Stomach (tissue), 9 donors: ENCODE measurements around the gene ANKHD1. TPM values are rescaled to one million over a fixed set of nuclear protein-coding genes. Genes with fewer than 3 reads are reported as not detected.

ENCODE experiments used
- DNase-seq, 2 donors: peaks; one replicate each; pipeline versions ENCODE4 v3.0.0 to v3.0.0-alpha.2; 2013 to 2019
- H3K27ac ChIP-seq, 5 donors: fragments of 200-600 bp in 4 of 5; sonication (generic) in 4 of 5; one replicate each; pipeline ENCODE4 v1.5.1; 2013 to 2019; ENCODE audit warnings: mild to moderate bottlenecking in 1 of 5, moderate library complexity in 1 of 5
- H3K27me3 ChIP-seq, 3 donors: fragments of 200-600 bp; sonication (generic); one replicate each; pipeline ENCODE4 v1.5.1; 2017 to 2019; ENCODE audit warnings: mixed run types in 1 of 3
- H3K36me3 ChIP-seq, 4 donors: fragments of 200-600 bp; sonication (generic); 1 replicate in 3 of 4; 2 replicates in 1 of 4; pipeline ENCODE4 v1.5.1; 2016 to 2019
- H3K4me1 ChIP-seq, 4 donors: fragments of 200-600 bp; sonication (generic); one replicate each; pipeline ENCODE4 v1.5.1; 2016 to 2019
- H3K4me3 ChIP-seq, 4 donors: fragments of 200-600 bp; sonication (generic) in 3 of 4; one replicate each; pipeline ENCODE4 v1.5.1; 2016 to 2019; ENCODE audit warnings: mild to moderate bottlenecking in 1 of 4
- H3K9me3 ChIP-seq, 4 donors: fragments of 200-600 bp; sonication (generic); one replicate each; pipeline ENCODE4 v1.5.1; 2016 to 2019
- CTCF ChIP-seq, 7 experiments: fragments of 450-650 bp in 4 of 7; fragments of 200-600 bp in 3 of 7; sonication (generic) in 3 of 7; IDR thresholded peaks; one replicate each; pipeline ENCODE4 v1.5.1; 2016 to 2019; ENCODE audit warnings: antibody characterized with exemption in 7 of 7, control low read depth in 2 of 7, mild to moderate bottlenecking in 1 of 7
- EP300 ChIP-seq: sonication (generic); formaldehyde crosslinking; IDR thresholded peaks from one replicate; pipeline ENCODE4 v1.6.1; 2017; ENCODE audit warnings: antibody characterized with exemption
- POLR2A ChIP-seq, 4 donors: fragments of 450-650 bp; IDR thresholded peaks; one replicate each; pipeline ENCODE4 v1.6.1; 2016; ENCODE audit warnings: antibody characterized with exemption in 4 of 4, control low read depth in 2 of 4, mild to moderate bottlenecking in 1 of 4, moderate library complexity in 1 of 4
- POLR2AphosphoS5 ChIP-seq, 3 donors: sonication (generic); formaldehyde crosslinking; IDR thresholded peaks; one replicate each; pipeline ENCODE4 v1.6.1; 2016; ENCODE audit warnings: antibody characterized with exemption in 3 of 3
- WGBS, 5 donors: extraction: QIAGEN DNeasy Blood & Tissue Kit in 3 of 5; methylation state at CpG; one replicate each; pipeline versions ENCODE4 v1.1.5 to v1.1.7; 2013 to 2018; 5-methylcytosine and 5-hydroxymethylcytosine counted together
- intact Hi-C: fragments of 100-400 bp; cut with DNase I; formaldehyde crosslinking; loops from one replicate; pipeline ENCODE4 v1.15.1; 2023; ENCODE audit warnings: low total_unique reads
- polyA plus RNA-seq, 3 donors: library from polyadenylated mRNA; stranded (reverse); fragments of 200-250 nt; gene quantifications; one replicate each; pipeline ENCODE4 v1.2.3, GENCODE V29; 2013
- total RNA-seq, 5 donors: library from RNA; depleted of rRNA; stranded (reverse); fragments of >200 nt; gene quantifications; one replicate each; pipeline versions ENCODE4 v1.1.0 to v1.2.3, GENCODE V29; 2014 to 2016
- donor health status: healthy with polysubstance abuse.
- donor health status: Bipolar disorder and iron deficiency.
- donor health status: healthy.

The ANKHD1 gene
- total and polyA plus RNA-seq, 8 donors, result 22.0 to 249 (median 120) TPM

DNA sequence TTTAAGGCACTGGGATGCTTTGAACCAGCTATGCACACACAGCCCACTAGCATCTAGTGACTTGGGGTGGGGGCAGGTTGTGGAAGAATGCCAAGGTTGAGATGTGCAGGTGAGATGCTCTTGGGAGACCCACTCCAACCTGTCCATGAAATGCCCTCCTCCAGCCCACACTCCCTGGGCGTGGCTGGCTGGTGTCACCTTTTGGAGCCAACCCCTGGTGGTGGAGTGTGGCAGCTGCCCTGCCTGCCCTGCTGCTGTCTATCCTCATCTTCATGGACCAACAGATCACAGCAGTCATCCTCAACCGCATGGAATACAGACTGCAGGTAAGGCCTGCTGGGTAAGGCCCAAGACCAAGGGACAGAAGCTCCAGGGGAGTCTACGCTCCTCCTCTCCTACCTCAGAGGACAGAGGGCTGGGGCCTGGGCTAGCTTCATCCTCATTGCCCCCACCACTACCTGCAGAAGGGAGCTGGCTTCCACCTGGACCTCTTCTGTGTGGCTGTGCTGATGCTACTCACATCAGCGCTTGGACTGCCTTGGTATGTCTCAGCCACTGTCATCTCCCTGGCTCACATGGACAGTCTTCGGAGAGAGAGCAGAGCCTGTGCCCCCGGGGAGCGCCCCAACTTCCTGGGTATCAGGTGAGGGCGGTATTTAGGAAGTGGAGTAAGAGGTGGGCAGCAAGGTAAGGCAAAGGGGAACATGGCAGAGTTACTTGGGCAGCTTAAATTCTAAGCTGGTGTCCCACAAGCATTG lies 34.2 kb upstream of the ANKHD1 start:
- 88 to 97% (median 94%) methylated on average over 8 of the region's 8 CpGs for WGBS, 5 donors

GRCh38 chr5:140371356-140372151 lies 30.1 kb upstream of the ANKHD1 start:
- no peak overlapping the region for H3K4me3 ChIP-seq
- H3K27me3 ChIP-seq, result no peaks in the 10 kb centered on the region
- H3K4me1 ChIP-seq, result peaks cover 0 to 19% (median 4%) of the 10 kb centered on the region in 4 donors
- intact Hi-C loops, result no loop called here
- H3K36me3 ChIP-seq, result no peaks in the 10 kb centered on the region
- WGBS, 5 donors, result 85 to 93% (median 88%) methylated on average over 3 of the region's 3 CpGs
- no peaks in the 10 kb centered on the region for H3K9me3 ChIP-seq
- H3K27ac ChIP-seq, result no peak overlapping the region
- TF ChIP-seq POLR2A (IDR thresholded peaks at IDR 0.05), result no peak
- TF ChIP-seq CTCF (IDR thresholded peaks at IDR 0.05), result no peak
- TF ChIP-seq EP300, result no peak
- no peak for TF ChIP-seq POLR2AphosphoS5 (IDR thresholded peaks at IDR 0.05)
- DNase-seq, result no peak

More for the DNA sequence above, 34.2 kb upstream of the ANKHD1 start:
- Histone ChIP-seq H3K4me3 (no peak overlapping the region), H3K27me3 (no peaks in the 10 kb centered on the region), H3K27ac (no peak overlapping the region), H3K9me3 (no peaks in the 10 kb centered on the region), H3K36me3 (no peaks in the 10 kb centered on the region), H3K4me1 (peaks cover 6 to 13% (median 8%) of the 10 kb centered on the region in 4 donors)
- DNase-seq, result no peak
- TF ChIP-seq CTCF (IDR thresholded peaks at IDR 0.05), result no peak
- no peak for TF ChIP-seq POLR2A (IDR thresholded peaks at IDR 0.05)
- no peak for TF ChIP-seq EP300
- TF ChIP-seq POLR2AphosphoS5 (IDR thresholded peaks at IDR 0.05), result no peak
- intact Hi-C loops, result no loop called here

DNA sequence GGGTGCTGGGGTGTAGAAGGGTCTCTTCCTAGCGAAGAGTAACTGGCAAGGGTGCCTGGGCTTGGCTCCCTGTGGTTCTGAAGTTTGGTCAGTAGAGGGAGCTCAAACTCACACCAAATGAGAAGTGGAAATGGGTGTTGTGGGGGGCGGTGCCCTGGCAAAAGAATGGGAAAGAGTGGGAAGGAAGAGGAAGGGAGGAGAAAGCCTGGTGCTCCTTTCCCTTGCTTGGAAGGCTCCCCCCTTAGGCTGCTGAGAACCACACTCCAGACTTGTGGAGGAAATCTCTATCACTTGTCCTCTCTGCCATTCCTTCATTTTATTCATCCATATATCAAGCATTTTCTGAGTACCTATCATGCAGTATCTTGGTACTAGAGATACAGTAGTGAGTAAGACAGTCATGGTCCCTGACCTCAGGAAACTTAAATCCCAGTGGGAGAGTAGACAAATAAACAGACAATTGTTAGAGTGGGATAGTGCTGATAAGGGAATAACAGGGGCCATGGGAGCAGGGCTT lies 28.6 kb upstream of the ANKHD1 start:
- Histone ChIP-seq H3K4me3 (no peak overlapping the region), H3K27ac (peak overlapping the region in 1 of 5 donors; percentile 2), H3K27me3 (no peaks in the 10 kb centered on the region), H3K9me3 (no peaks in the 10 kb centered on the region), H3K4me1 (peaks cover 0 to 19% (median 4%) of the 10 kb centered on the region in 4 donors), H3K36me3 (no peaks in the 10 kb centered on the region)
- 0 to 15% (median 12%) methylated on average over 2 of the region's 2 CpGs for WGBS, 5 donors
- intact Hi-C loops, result no loop called here
- TF ChIP-seq EP300 (no peak), POLR2AphosphoS5 (IDR thresholded peaks at IDR 0.05) (peak in 1 of 3 donors; percentile 64), CTCF (IDR thresholded peaks at IDR 0.05) (peak in 5 of 7 experiments; percentile 58 to 88 (median 80))
- DNase-seq, result peak; percentile 73 to 89

GRCh38 chr5:140381351-140381750 lies 20.3 kb upstream of the ANKHD1 start:
- peaks cover 0 to 17% (median 0%) of the 10 kb centered on the region in 4 donors for H3K4me1 ChIP-seq
- intact Hi-C loops, result no loop called here
- H3K27ac ChIP-seq, result no peak overlapping the region
- H3K4me3 ChIP-seq, result no peak overlapping the region
- no peaks in the 10 kb centered on the region for H3K36me3 ChIP-seq
- H3K27me3 ChIP-seq, result no peaks in the 10 kb centered on the region
- H3K9me3 ChIP-seq, result no peaks in the 10 kb centered on the region
- no peak for DNase-seq
- no peak for TF ChIP-seq POLR2AphosphoS5 (IDR thresholded peaks at IDR 0.05)
- TF ChIP-seq POLR2A (IDR thresholded peaks at IDR 0.05), result no peak
- no peak for TF ChIP-seq EP300
- no peak for TF ChIP-seq CTCF (IDR thresholded peaks at IDR 0.05)
- WGBS, 5 donors, result 87 to 94% (median 91%) methylated on average over 4 of the region's 4 CpGs
